ENCODE measurements around the gene COG3.

Gene COG3

GRCh38 chr13:45538382-45538781, 73.6 kb downstream of the COG3 start:
- TF ChIP-seq CTCF (conservative IDR thresholded peaks at IDR 0.05; ENCODE audit: low read depth, low read length), result no peak
- H3K4me3 ChIP-seq (ENCODE audit: low read length), result no peak overlapping the region
- DNase-seq (ENCODE audit: low read depth), result no peak

GRCh38 chr13:45540195-45540594, 75.5 kb downstream of the COG3 start:
- no peak for TF ChIP-seq CTCF (conservative IDR thresholded peaks at IDR 0.05; ENCODE audit: low read depth, low read length)
- no peak overlapping the region for H3K4me3 ChIP-seq (ENCODE audit: low read length)
- DNase-seq (ENCODE audit: low read depth), result no peak

- H3K4me3 ChIP-seq (ENCODE audit: low read length), result no peak overlapping the region
- no peak for TF ChIP-seq CTCF (conservative IDR thresholded peaks at IDR 0.05; ENCODE audit: low read depth, low read length)
- DNase-seq (ENCODE audit: low read depth), result no peak
Observed at GRCh38 chr13:45540864-45541263, 76.1 kb downstream of the COG3 start.

- DNase-seq (ENCODE audit: low read depth), result no peak
- TF ChIP-seq CTCF (conservative IDR thresholded peaks at IDR 0.05; ENCODE audit: low read depth, low read length), result no peak
- no peak overlapping the region for H3K4me3 ChIP-seq (ENCODE audit: low read length)
Observed at GRCh38 chr13:45541806-45542205, 77.1 kb downstream of the COG3 start.

- H3K4me3 ChIP-seq (ENCODE audit: low read length), result no peak overlapping the region
- no peak for DNase-seq (ENCODE audit: low read depth)
- no peak for TF ChIP-seq CTCF (conservative IDR thresholded peaks at IDR 0.05; ENCODE audit: low read depth, low read length)
Observed at GRCh38 chr13:45542391-45542790, 77.7 kb downstream of the COG3 start.

GRCh38 chr13:45542878-45543277, 78.1 kb downstream of the COG3 start:
- no peak overlapping the region for H3K4me3 ChIP-seq (ENCODE audit: low read length)
- TF ChIP-seq CTCF (conservative IDR thresholded peaks at IDR 0.05; ENCODE audit: low read depth, low read length), result no peak
- DNase-seq (ENCODE audit: low read depth), result no peak

GRCh38 chr13:45544520-45544919, 79.8 kb downstream of the COG3 start:
- no peak overlapping the region for H3K4me3 ChIP-seq (ENCODE audit: low read length)
- no peak for DNase-seq (ENCODE audit: low read depth)
- no peak for TF ChIP-seq CTCF (conservative IDR thresholded peaks at IDR 0.05; ENCODE audit: low read depth, low read length)

Data from retinal pigment epithelial cell (primary cell).